GM19025 (cell line): ENCODE data around the gene ZIC1.

Experiments
- ATAC-seq: cut with Tn5 transposase; IDR thresholded peaks from one replicate; pipeline ENCODE4 v1.9.1; 2021; ENCODE audit warnings: mild to moderate bottlenecking, low read depth, moderate library complexity; ENCODE audit not compliant: unreplicated experiment

The ZIC1 gene

GRCh38 chr3:147420353-147421183 lies 11.4 kb downstream of the ZIC1 start:
- no peak for ATAC-seq

GRCh38 chr3:147421184-147421912 lies 12.2 kb downstream of the ZIC1 start:
- ATAC-seq, result no peak

GRCh38 chr3:147422196-147422595 lies 13.0 kb downstream of the ZIC1 start:
- no peak for ATAC-seq

- no peak for ATAC-seq
Observed at GRCh38 chr3:147422601-147423536, 13.7 kb downstream of the ZIC1 start.

GRCh38 chr3:147423537-147423797 lies 14.3 kb downstream of the ZIC1 start:
- no peak for ATAC-seq

GRCh38 chr3:147423798-147424580 lies 14.8 kb downstream of the ZIC1 start:
- no peak for ATAC-seq

GRCh38 chr3:147424581-147425387 lies 15.6 kb downstream of the ZIC1 start:
- no peak for ATAC-seq

- ATAC-seq, result no peak
Observed at GRCh38 chr3:147425388-147425850, 16.3 kb downstream of the ZIC1 start.

- ATAC-seq, result no peak
Observed at GRCh38 chr3:147426931-147427330, 17.8 kb downstream of the ZIC1 start.

GRCh38 chr3:147427746-147428145 lies 18.6 kb downstream of the ZIC1 start:
- no peak for ATAC-seq

- no peak for ATAC-seq
Observed at GRCh38 chr3:147428326-147428725, 19.2 kb downstream of the ZIC1 start.

- ATAC-seq, result no peak
Observed at GRCh38 chr3:147428754-147429153, 19.6 kb downstream of the ZIC1 start.

- ATAC-seq, result no peak
Observed at GRCh38 chr3:147431751-147432150, 22.6 kb downstream of the ZIC1 start.

GRCh38 chr3:147447224-147447623 lies 38.1 kb downstream of the ZIC1 start:
- no peak for ATAC-seq

GRCh38 chr3:147449669-147450068 lies 40.5 kb downstream of the ZIC1 start:
- no peak for ATAC-seq

GRCh38 chr3:147458995-147459704 lies 50.0 kb downstream of the ZIC1 start:
- no peak for ATAC-seq

GRCh38 chr3:147462856-147463255 lies 53.7 kb downstream of the ZIC1 start:
- ATAC-seq, result no peak
